H1 (cell line): Measurements from ENCODE around the gene SEPTIN1. TPM values are rescaled to one million over a fixed set of nuclear protein-coding genes. Genes with fewer than 3 reads are reported as not detected.

Experiments used
- BACH1 ChIP-seq: IDR thresholded peaks from 2 replicates; pipeline ENCODE4 v1.6.1; 2012; ENCODE audit warnings: low read length, improper control_type of control experiment
- CBX8 ChIP-seq: fragments of 300-800, 300-1000 bp; sonication (generic); IDR thresholded peaks from 2 replicates; pipeline ENCODE4 v1.7.1; 2016; ENCODE audit warnings: low read depth, low read length, borderline replicate concordance
- EP300 ChIP-seq, 2 experiments: IDR thresholded peaks; 1 replicate in 1 of 2; 2 replicates in 1 of 2; pipeline ENCODE4 v1.6.1; 2011 to 2012; ENCODE audit warnings: low read depth in 2 of 2, low read length in 2 of 2, mild to moderate bottlenecking in 2 of 2, borderline replicate concordance in 1 of 2, inconsistent platforms in 1 of 2, moderate library complexity in 1 of 2
- EZH2 ChIP-seq: fragments of 200-600 bp; sonication (generic); IDR thresholded peaks from 2 replicates; pipeline ENCODE4 v1.7.1; 2012; ENCODE audit warnings: low read depth, mild to moderate bottlenecking, moderate library complexity, low read length, inconsistent platforms; ENCODE audit not compliant: severe bottlenecking
- FOSL1 ChIP-seq: IDR thresholded peaks from 2 replicates; pipeline ENCODE4 v1.6.1; 2011; ENCODE audit warnings: mild to moderate bottlenecking, low read depth, low read length, moderate library complexity; ENCODE audit not compliant: insufficient read depth
- KDM4A ChIP-seq: IDR thresholded peaks from one replicate; pipeline ENCODE4 v1.7.1; 2012; ENCODE audit warnings: low read depth, mild to moderate bottlenecking, moderate library complexity, low read length, inconsistent platforms; ENCODE audit not compliant: severe bottlenecking
- MAX ChIP-seq: IDR thresholded peaks from 2 replicates; pipeline ENCODE4 v1.6.1; 2012; ENCODE audit warnings: inconsistent platforms
- PHF8 ChIP-seq: fragments of 200-600 bp; sonication (generic); conservative IDR thresholded peaks from 2 replicates; pipeline ENCODE4 v1.7.1; 2012; ENCODE audit warnings: low read depth, mild to moderate bottlenecking, inconsistent platforms, low read length, moderate library complexity
- POLR2A ChIP-seq, 2 experiments: IDR thresholded peaks; 1 replicate in 1 of 2; 2 replicates in 1 of 2; pipeline ENCODE4 v1.6.1; 2011; ENCODE audit warnings: low read depth in 2 of 2, low read length in 2 of 2, mild to moderate bottlenecking in 2 of 2; ENCODE audit errors: control extremely low read depth in 1 of 2
- POLR2AphosphoS5 ChIP-seq: IDR thresholded peaks from 2 replicates; pipeline ENCODE4 v1.6.1; 2011; ENCODE audit warnings: low read depth, low read length
- RAD21 ChIP-seq, 2 experiments: IDR thresholded peaks in 1 of 2; conservative IDR thresholded peaks in 1 of 2; 2 replicates each; pipeline ENCODE4 v1.6.1; 2011; ENCODE audit warnings: low read depth in 2 of 2, low read length in 2 of 2, improper control_type of control experiment in 1 of 2, inconsistent platforms in 1 of 2, mild to moderate bottlenecking in 1 of 2, moderate library complexity in 1 of 2
- RBBP5 ChIP-seq: IDR thresholded peaks from 2 replicates; pipeline ENCODE4 v1.7.1; 2012; ENCODE audit warnings: low read depth, mild to moderate bottlenecking, inconsistent platforms, low read length, moderate library complexity, borderline replicate concordance
- RNF2 ChIP-seq: fragments of 200-900, 300-1000 bp; sonication (generic); IDR thresholded peaks from 2 replicates; pipeline ENCODE4 v1.7.1; 2016; ENCODE audit warnings: borderline replicate concordance, low read depth, mild to moderate bottlenecking, antibody characterized with exemption, low read length; ENCODE audit not compliant: poor library complexity, severe bottlenecking; ENCODE audit errors: missing control alignments
- SIN3A ChIP-seq, 2 experiments: IDR thresholded peaks in 1 of 2; conservative IDR thresholded peaks in 1 of 2; 2 replicates each; pipeline ENCODE4 v1.6.1; 2011 to 2012; ENCODE audit warnings: low read length in 2 of 2, improper control_type of control experiment in 1 of 2, low read depth in 1 of 2, mild to moderate bottlenecking in 1 of 2
- SP1 ChIP-seq: IDR thresholded peaks from 2 replicates; pipeline ENCODE4 v1.6.1; 2011; ENCODE audit warnings: low read depth, low read length
- SP4 ChIP-seq: IDR thresholded peaks from 2 replicates; pipeline ENCODE4 v1.6.1; 2012; ENCODE audit warnings: low read length, inconsistent platforms
- TAF1 ChIP-seq: IDR thresholded peaks from 2 replicates; pipeline ENCODE4 v1.6.1; 2011; ENCODE audit warnings: mild to moderate bottlenecking, low read depth, low read length
- TBP ChIP-seq: IDR thresholded peaks from 2 replicates; pipeline ENCODE4 v1.6.1; 2011; ENCODE audit warnings: low read depth, low read length, improper control_type of control experiment
- TCF12 ChIP-seq: IDR thresholded peaks from 2 replicates; pipeline ENCODE4 v1.6.1; 2011; ENCODE audit warnings: low read depth, mild to moderate bottlenecking, low read length
- polyA plus RNA-seq, 7 experiments: library from polyadenylated mRNA; depleted of rRNA in 3 of 7; stranded (reverse) in 5 of 7; unstranded in 2 of 7; fragments of >200 nt in 5 of 7; fragments of 200-250 nt in 2 of 7; gene quantifications; 1 replicate in 5 of 7; 2 replicates in 1 of 7; 4 replicates in 1 of 7; pipeline versions ENCODE4 v1.2.1 to v1.2.3, GENCODE V29; 2011 to 2013; ENCODE audit warnings: missing spikeins in 2 of 7, mixed read lengths in 2 of 7
- total RNA-seq: library from RNA; stranded (reverse); fragmentation: NEBNext Ultra II Directional; extraction: Animal tissue kit (Norgen Biotek cat#: 25700); gene quantifications from 2 replicates; pipeline ENCODE4 v1.2.1, GENCODE V29; 2021
- TF ChIP-seq, protein P1 (sequence below), 3 experiments: IDR thresholded peaks; 1 replicate in 2 of 3; 2 replicates in 1 of 3; pipeline versions ENCODE4 v1.5.1 to v1.6.1; 2011; ENCODE audit warnings: low read length in 3 of 3, mild to moderate bottlenecking in 3 of 3, inconsistent platforms in 2 of 3, low read depth in 1 of 3, moderate library complexity in 1 of 3; ENCODE audit not compliant: insufficient read depth in 1 of 3; ENCODE audit errors: control extremely low read depth in 1 of 3

SEPTIN1 gene
- total and polyA plus RNA-seq, 2 of the 8 experiments (the other 6 are each of a cell fraction or from before 2014, with no cell fraction given): 0.24 to 1.4 TPM

DNA sequence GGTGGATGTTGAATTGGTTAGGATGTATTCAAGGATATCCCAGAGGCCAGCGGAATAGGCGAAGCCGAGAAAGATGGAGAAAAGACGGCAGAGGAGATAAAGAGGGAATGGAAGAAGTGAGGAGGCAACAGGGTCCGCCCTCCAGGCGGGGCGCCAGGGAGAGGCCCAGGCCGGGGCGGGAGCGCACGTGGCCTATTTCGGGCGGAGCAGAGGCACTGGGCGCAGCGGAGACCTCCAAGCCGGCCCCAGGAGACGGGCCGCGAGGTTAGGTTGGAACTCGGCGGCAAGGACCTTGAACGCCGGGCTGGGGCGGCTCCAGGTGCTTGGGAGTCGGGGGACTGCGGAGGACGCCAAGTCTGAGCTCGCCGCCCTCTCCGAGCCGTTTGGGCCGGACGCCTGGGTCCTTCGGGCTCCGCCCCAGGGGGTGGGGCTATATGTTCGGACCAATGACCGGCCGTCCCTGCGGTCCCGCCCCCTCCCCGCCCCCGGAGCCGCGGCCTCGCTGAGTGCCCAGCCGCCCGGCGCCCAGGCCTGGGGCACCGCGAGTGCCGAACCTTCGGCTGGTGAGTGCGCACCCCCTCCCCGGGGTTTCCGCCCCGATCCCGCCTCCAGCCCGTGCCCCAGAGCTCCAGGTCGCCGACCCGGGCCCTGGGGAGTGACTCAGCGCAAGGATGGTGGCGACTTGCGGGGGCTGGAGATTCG, 24.9 kb upstream of the SEPTIN1 start, which contains the start of gene ZNF771 (continued):
- TF ChIP-seq, protein P1, sequence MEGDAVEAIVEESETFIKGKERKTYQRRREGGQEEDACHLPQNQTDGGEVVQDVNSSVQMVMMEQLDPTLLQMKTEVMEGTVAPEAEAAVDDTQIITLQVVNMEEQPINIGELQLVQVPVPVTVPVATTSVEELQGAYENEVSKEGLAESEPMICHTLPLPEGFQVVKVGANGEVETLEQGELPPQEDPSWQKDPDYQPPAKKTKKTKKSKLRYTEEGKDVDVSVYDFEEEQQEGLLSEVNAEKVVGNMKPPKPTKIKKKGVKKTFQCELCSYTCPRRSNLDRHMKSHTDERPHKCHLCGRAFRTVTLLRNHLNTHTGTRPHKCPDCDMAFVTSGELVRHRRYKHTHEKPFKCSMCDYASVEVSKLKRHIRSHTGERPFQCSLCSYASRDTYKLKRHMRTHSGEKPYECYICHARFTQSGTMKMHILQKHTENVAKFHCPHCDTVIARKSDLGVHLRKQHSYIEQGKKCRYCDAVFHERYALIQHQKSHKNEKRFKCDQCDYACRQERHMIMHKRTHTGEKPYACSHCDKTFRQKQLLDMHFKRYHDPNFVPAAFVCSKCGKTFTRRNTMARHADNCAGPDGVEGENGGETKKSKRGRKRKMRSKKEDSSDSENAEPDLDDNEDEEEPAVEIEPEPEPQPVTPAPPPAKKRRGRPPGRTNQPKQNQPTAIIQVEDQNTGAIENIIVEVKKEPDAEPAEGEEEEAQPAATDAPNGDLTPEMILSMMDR (IDR thresholded peaks at IDR 0.05; ENCODE audit: control extremely low read depth in 1 of 3, insufficient read depth in 1 of 3, low read depth in 1 of 3, low read length in 3 of 3): no peak
- TF ChIP-seq BACH1 (no peak), SP4 (no peak; the same call in 1 of the 2 replicates), MAX (peak; percentile 91), RNF2 (no peak), EP300 (IDR thresholded peaks at IDR 0.05; ENCODE audit: borderline replicate concordance in 1 of 2, low read depth in 2 of 2, low read length in 2 of 2) (no peak), CBX8 (no peak), TAF1 (peak; percentile 98), POLR2A (IDR thresholded peaks at IDR 0.05; ENCODE audit: control extremely low read depth in 1 of 2, low read depth in 2 of 2, low read length in 2 of 2) (peak; percentile 65 to 92), FOSL1 (0 out of 2 replicates have a peak, but pooled peaks have one; percentile 28), POLR2AphosphoS5 (peak; percentile 74), TBP (peak; percentile 92), RBBP5 (no peak; the same call in 1 of the 2 replicates), SIN3A (conservative IDR thresholded peaks at IDR 0.05 in 1 of 2, IDR thresholded peaks at IDR 0.05 in 1 of 2; ENCODE audit: low read depth in 1 of 2, low read length in 2 of 2) (peak in 1 of 2 experiments; percentile 54; a peak in 1 of 4 replicates), TCF12 (no peak), PHF8 (peak; percentile 85), EZH2 (no peak), SP1 (peak; percentile 87), KDM4A (peak; percentile 62), RAD21 (IDR thresholded peaks at IDR 0.05 in 1 of 2, conservative IDR thresholded peaks at IDR 0.05 in 1 of 2; ENCODE audit: low read depth in 2 of 2, low read length in 2 of 2) (0 out of 4 replicates have a peak, but pooled peaks of 1 of the 2 experiments have one; percentile 7)
